Activated CD4-positive, alpha-beta T cell treated with anti-CD3 and anti-CD28 coated beads for 4 hours (primary cell): ENCODE measurements around the gene APOBEC3F.
A peak's percentile ranks its signal among the peaks of the same experiment; 100 is the strongest.
"Not testable (repeated sequence)": the region's sequence is repeated elsewhere in the genome, so short reads cannot be mapped to it uniquely, and the experiment has no call there.

Experiments
- DNase-seq, 2 donors: peaks; one replicate each; pipeline ENCODE4 v3.0.0-alpha.2; 2020

The APOBEC3F gene

GRCh38 chr22:39040538-39041296, at the start of gene APOBEC3F:
APOBEC3F (plus strand) TSS chr22:39040864; CDS start chr22:39040961, 97 bp downstream.
- DNase-seq = peak; percentile 57 to 64

GRCh38 chr22:38992871-38993371, 47.7 kb upstream of the APOBEC3F start:
- DNase-seq = not testable (repeated sequence)

GRCh38 chr22:38996105-38996504, 44.6 kb upstream of the APOBEC3F start:
- no peak for DNase-seq

GRCh38 chr22:38997518-38997917, 43.1 kb upstream of the APOBEC3F start:
- no peak for DNase-seq

GRCh38 chr22:39003165-39003638, 37.5 kb upstream of the APOBEC3F start:
- peak; percentile 65 to 71 for DNase-seq

- DNase-seq = no peak
These were observed 33.5 kb upstream of the APOBEC3F start for GRCh38 chr22:39007177-39007576.

- not testable (repeated sequence) for DNase-seq
These were observed 32.3 kb upstream of the APOBEC3F start for GRCh38 chr22:39008271-39008850.

- DNase-seq = no peak
These were observed 29.7 kb upstream of the APOBEC3F start for GRCh38 chr22:39010946-39011345.

- no peak for DNase-seq
These were observed 27.8 kb upstream of the APOBEC3F start for GRCh38 chr22:39012533-39013511.

GRCh38 chr22:39013561-39013941, 27.1 kb upstream of the APOBEC3F start:
- DNase-seq = not testable (repeated sequence)

- peak; percentile 71 to 75 for DNase-seq
These were observed 26.5 kb upstream of the APOBEC3F start, which contains the start of gene APOBEC3C for GRCh38 chr22:39013942-39014722. APOBEC3C (plus strand) TSS chr22:39014257; CDS start chr22:39014363, 106 bp downstream.

- peak in 1 of 2 donors; percentile 7 for DNase-seq
These were observed 25.9 kb upstream of the APOBEC3F start for GRCh38 chr22:39014723-39015121.

GRCh38 chr22:39016592-39016991, 24.1 kb upstream of the APOBEC3F start:
- DNase-seq = no peak

- DNase-seq = no peak
These were observed 22.9 kb upstream of the APOBEC3F start for GRCh38 chr22:39017596-39018365.

GRCh38 chr22:39020021-39020651, 20.5 kb upstream of the APOBEC3F start:
- not testable (repeated sequence) for DNase-seq

- no peak for DNase-seq
These were observed 19.0 kb upstream of the APOBEC3F start for GRCh38 chr22:39021552-39022250.

- peak in 1 of 2 donors; percentile 18 for DNase-seq
These were observed 15.9 kb upstream of the APOBEC3F start for GRCh38 chr22:39024519-39025308.

- DNase-seq = no peak
These were observed 14.0 kb upstream of the APOBEC3F start for GRCh38 chr22:39026509-39027150.
